ENCODE measurements around the gene MRPL50.

The MRPL50 gene

GRCh38 chr9:101375546-101375945 is 22.9 kb downstream of the MRPL50 start:
- no peak for DNase-seq (ENCODE audit: low read depth in 3 of 3)

DNA sequence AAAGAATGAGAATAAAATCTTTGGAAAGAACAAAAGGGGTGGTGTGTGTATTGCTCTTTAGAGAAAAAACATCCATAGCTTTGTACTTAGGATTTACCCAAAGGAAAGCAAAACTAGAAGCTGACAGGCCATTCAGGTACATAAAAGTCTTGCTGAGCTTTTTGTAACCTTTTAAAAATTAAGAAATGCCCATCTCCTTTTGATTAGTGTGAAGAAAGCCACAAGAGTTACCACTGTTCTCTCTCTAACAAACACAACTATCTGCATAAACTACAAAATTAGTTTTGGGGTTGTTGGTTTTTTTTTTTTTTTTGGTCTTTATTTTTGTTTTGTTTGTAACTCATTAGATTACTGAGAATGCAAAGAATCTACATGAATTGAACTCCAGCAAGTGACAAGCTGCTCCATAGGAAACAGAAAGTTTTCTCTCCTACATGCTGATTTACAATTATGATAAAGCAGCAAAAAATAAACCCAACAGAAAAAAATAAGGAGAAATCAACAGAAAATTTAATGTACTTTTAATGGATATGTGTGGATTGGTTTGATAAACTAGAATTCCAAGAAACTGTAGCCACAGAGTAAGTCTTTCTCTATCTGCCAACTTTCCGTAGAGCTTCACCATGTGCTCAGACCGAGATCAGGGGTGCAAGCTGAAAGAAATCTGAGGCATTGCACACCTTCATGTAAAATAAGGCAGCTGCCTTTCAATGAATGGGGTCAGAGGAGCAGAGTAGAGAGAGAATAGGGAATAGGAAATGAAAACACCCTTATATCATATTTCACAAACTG is 25.9 kb downstream of the MRPL50 start:
- no peak for DNase-seq (ENCODE audit: low read depth in 3 of 3)

DNA sequence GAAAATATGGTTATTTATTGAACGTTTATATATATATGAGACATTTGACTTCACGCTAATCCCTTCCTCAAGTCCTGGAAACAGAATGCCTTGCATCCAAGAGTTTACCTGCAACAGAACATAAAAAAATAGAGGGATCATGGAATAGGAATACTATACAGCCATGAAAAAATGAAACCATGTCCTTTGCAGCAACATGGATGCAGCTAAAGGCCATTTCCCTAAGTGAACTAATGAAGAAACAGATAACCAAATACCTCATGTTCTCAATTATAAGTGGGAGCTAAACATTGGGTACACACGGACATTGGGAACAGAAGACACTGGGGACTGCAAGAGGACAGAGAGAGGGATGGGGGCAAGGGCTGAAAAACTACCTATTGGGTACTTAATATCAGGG is 26.6 kb downstream of the MRPL50 start:
- no peak for DNase-seq (ENCODE audit: low read depth in 3 of 3)

GRCh38 chr9:101369884-101370531 is 28.4 kb downstream of the MRPL50 start:
- DNase-seq (ENCODE audit: low read depth in 3 of 3): no peak

DNA sequence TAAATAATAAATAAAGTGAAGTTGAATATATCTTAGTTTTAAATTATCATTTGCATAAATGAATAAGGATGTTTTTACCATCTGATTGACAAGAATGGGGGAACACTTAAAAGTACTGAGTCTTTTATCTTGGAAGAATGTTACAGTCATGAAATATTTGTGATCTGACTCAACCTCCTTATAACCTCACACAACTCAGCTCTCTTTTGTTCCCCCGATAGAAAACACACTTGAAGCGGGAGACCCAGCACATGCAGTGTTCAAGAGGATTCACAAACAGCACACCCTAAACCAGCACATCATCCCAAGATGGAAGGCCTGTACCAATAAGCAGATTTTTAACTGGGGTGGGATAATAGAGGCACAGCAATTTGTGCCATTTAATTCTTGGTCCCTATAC is 29.1 kb downstream of the MRPL50 start:
- DNase-seq (ENCODE audit: low read depth in 3 of 3): no peak

DNA sequence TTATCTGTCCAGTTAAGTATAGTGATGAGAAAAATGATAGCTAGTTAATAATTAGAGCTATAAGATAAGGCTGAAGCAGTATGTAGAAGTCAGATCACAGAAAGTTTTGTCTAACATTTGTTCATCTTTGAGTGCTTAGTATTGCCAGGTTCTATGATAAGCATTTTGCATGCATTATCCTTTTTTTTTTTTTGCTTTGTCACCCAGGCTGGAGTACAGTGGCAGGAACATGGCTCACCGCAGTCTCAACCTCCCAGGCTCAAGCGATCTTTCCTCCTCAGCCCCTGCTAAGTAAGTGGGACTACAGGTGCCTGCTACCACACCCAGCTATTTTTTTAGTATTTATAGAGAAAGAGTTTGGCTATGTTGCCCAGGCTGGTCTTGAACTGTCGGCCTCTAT is 31.1 kb downstream of the MRPL50 start:
- no peak for DNase-seq (ENCODE audit: low read depth in 3 of 3)

GRCh38 chr9:101366038-101366756 is 32.2 kb downstream of the MRPL50 start:
- no peak for DNase-seq (ENCODE audit: low read depth in 3 of 3)

GRCh38 chr9:101365181-101365580 is 33.2 kb downstream of the MRPL50 start:
- DNase-seq (ENCODE audit: low read depth in 3 of 3): no peak

- DNase-seq (ENCODE audit: low read depth in 3 of 3): no peak
These were observed 36.0 kb downstream of the MRPL50 start for GRCh38 chr9:101362450-101362849.

- no peak for DNase-seq (ENCODE audit: low read depth in 3 of 3)
These were observed 37.8 kb downstream of the MRPL50 start for GRCh38 chr9:101360647-101361046.

DNA sequence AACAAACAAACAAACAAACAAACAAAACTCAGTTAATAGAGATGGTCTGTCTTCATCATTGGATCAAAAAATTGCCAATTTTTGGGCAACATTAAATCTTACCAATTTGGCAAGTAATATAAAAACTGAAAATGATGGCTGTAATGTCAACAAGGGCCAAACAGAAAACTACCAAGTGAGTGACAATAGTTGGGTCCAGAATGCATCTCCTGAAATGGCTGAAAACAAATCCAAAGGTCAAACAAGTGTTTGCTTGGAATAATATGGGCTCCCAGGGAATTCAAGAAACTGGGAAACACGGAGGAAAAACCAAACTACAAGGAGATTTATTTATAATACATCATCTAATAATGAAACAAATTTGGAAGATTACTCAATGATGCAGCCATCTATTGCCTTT is 38.7 kb downstream of the MRPL50 start:
- no peak for DNase-seq (ENCODE audit: low read depth in 3 of 3)

DNA sequence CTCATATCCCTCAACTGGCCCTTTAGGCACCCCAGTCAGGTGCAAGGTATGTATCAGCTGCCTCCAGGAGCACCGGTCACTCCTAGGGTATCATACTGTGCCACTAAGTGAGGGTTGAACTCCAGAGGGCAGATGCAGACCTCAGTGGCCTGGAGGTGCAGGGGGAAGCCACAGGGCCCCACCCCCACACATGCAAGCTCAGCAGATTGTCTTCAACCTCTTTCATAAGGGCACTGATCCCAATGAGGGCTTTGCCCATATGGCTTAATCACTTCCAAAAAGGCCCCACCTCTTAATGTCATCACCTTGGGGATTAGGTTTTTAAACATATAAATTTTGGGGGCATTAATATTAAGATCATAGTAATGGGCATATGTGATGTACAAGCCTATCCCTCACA is 41.8 kb downstream of the MRPL50 start:
- no peak for DNase-seq (ENCODE audit: low read depth in 3 of 3)

DNA sequence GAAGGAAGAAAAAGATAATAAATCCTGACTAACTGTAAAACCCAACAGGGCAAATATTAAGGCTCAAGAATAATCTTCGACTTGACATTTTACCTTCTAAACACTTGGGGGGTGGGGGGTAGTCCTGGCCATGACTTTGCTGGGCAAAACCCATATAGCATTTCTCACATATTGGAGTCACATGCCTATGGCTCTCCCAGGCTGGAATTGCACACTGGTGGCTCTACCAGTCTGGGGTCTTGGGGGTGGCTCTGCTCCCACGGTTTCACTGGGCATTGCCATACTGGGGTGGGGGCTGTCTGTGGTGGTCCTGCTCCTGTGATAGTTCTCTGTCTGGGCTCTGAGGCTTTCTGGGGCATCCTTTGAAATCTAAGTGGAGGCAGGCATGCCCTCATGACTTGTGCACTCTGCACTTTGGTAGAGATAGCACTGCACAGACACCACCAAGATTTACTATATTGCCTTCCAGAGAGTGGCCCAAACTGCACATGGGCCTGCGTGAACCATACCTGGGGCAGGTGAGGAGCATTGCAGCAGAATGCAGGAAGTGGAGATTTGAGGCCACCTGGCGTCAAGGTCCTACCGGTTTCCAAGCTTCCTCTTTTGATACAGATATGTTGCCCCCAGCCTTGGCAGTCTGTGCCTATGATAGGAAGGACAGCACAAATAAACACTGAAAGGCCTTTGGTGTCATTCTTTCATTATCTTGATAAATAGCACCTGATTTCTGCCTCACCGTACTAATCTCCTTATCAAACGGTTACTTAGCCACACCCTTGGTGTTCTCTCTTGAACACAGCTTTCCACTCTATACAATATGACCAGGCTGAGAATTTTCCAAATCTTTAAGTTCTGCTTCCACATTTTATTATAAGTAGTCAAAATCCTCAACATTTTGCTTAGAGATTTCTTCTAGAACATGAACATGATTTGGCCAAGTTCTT is 43.4 kb downstream of the MRPL50 start:
- no peak for DNase-seq (ENCODE audit: low read depth in 3 of 3)

- no peak for DNase-seq (ENCODE audit: low read depth in 3 of 3)
These were observed 44.2 kb downstream of the MRPL50 start for GRCh38 chr9:101354143-101354764.

- no peak for DNase-seq (ENCODE audit: low read depth in 3 of 3)
These were observed 44.7 kb downstream of the MRPL50 start for GRCh38 chr9:101353683-101354082.

DNA sequence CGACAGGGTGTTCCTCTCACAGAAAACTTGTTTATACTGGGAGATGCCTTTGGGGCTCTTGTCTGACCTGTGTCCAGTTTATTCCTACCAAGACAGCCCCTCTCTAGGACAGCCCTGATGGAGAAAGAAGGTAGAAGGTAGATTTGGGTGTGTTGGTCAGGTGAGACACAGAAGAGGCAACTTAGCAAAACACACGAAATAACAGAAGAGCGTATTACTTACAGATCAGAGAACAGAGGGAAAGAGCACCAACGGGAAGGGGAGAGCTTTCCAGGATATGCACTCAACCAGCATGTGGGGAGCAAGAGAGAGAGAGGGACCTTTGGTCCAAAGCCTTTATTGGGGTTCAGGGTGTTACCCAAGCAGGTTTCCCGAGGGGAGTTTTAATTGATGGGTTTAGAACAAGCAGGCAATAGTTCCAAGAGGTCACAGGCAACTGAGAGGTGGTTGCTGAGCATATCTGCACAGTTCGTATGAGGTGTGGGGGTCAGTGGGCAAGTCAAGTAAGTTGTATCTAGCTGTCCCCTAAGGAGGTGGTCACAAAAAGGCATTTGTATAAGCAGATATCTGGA is 45.4 kb downstream of the MRPL50 start:
- DNase-seq (ENCODE audit: low read depth in 3 of 3): no peak

DNA sequence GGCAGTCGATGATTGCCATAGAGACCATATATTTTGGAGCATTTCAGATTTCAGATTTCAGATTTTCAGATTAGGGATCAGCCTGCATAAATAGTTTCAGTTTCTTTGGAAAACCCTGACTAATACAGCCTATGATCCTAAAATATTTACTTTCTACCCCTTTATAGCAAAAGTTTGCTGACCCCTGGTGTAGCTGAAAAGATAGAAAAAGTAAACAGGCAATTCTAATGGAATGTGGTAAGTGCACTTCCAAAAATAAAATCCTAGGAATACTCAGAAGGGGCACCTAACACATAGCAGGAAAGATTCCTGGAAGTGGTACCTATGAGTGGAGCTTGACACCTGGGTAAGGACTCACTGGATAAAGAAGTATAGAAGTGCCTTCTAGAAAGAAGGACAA is 48.1 kb downstream of the MRPL50 start:
- DNase-seq (ENCODE audit: low read depth in 3 of 3): no peak

DNA sequence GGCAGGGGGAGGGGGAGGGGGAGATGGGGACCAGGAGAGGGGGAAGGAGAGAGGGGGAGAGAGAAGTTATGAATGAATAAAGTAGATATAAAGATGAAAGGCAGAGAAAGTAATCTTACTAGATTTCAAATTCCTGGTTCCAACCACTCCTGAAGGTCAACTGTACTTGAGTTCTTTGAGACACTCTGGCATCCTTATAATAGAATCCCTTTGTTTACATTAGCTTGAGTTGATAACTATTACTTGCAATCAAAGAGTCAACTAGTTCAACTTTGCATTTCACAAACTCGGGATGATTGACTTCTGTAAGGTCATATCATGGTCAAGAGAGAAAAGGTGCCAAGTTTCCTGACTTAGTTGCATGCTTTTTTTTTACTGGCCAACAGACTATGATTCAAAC is 55.8 kb downstream of the MRPL50 start:
- DNase-seq (ENCODE audit: low read depth in 3 of 3): no peak

- no peak for DNase-seq (ENCODE audit: low read depth in 3 of 3)
These were observed 56.5 kb downstream of the MRPL50 start for GRCh38 chr9:101341958-101342357.
